Activated naive CD8-positive, alpha-beta T cell treated with anti-CD3 and anti-CD28 coated beads, Interleukin-2, amount 10 ng/mL, durations not matched to agents 7 days and 5 days (primary cell): Measurements from ENCODE around the gene LRCH3. TPM values are rescaled to one million over a fixed set of nuclear protein-coding genes. Genes with fewer than 3 reads are reported as not detected.
"Not testable (repeated sequence)": the region's sequence is repeated elsewhere in the genome, so short reads cannot be mapped to it uniquely, and the experiment has no call there.

Experiments used
- ATAC-seq: fragments of 150-1000 bp; cut with Tn5 transposase; one replicate; pipeline ENCODE4 v1.10.0; 2021; ENCODE audit warnings: low read depth, moderate library complexity
- POLR2A ChIA-PET: fragments of 350-600 bp; sonication (Branson Sonifier 250); formaldehyde crosslinking; loops from one replicate; lab custom pipeline; 2021; ENCODE audit warnings: antibody characterized with exemption; lab: Charles Lee
- DNase-seq: peaks from one replicate; pipeline ENCODE4 v3.0.0; 2021
- H3K27ac Mint-ChIP-seq: one replicate; pipeline ENCODE4 v1.8.0; 2022; ENCODE audit warnings: mild to moderate bottlenecking, mixed read lengths
- H3K27me3 Mint-ChIP-seq: one replicate; pipeline ENCODE4 v1.8.0; 2022; ENCODE audit warnings: mild to moderate bottlenecking, moderate library complexity, mixed read lengths
- H3K36me3 Mint-ChIP-seq: one replicate; pipeline ENCODE4 v1.8.0; 2021; ENCODE audit warnings: mild to moderate bottlenecking, mixed read lengths
- H3K4me1 Mint-ChIP-seq: one replicate; pipeline ENCODE4 v1.8.0; 2021; ENCODE audit warnings: mixed read lengths
- H3K4me3 Mint-ChIP-seq: one replicate; pipeline ENCODE4 v1.8.0; 2022; ENCODE audit warnings: mild to moderate bottlenecking, moderate library complexity, mixed read lengths
- H3K9me3 Mint-ChIP-seq: one replicate; pipeline ENCODE4 v1.8.0; 2021; ENCODE audit warnings: mixed read lengths
- total RNA-seq, 2 experiments: library from RNA; stranded (reverse); gene quantifications; one replicate each; pipeline ENCODE4 v1.2.3, GENCODE V29; 2021

LRCH3 gene
- total RNA-seq, 2 experiments from 2014 or later: 67.1 to 83.4 TPM

DNA sequence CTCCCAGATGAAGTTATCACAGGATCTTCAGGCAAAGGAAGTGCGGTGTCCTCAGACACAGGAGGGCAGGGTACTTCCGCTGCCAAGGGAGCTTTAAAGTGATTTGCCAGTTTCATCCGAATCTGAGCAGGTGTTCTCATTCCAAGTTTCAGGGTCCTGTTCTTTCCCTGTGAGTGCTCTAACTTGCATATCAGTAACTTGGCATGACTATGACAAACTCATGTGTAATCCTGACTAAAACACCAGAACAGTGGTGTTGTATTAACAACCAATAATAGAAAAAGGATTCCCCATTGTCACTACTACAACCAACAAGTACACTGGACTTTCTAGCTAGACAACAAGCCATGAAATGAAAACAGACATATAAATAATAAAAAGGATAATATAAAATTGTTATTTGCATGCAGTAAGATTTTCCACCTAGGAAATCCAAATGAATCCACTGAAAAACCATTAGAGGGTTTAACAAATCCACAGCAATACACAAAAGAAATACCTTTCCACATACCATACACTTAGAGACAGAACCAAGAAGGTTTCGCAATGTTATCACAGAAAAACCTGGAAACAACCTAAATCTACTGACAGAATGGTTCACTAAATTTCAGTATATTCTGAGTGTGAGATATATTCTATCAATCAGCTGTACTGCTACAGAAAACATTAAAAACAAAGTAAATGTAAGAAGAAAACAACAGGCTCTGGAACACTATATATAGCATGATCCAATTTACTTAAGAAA is 118.1 kb downstream of the LRCH3 start:
- no peak overlapping the region for H3K27ac Mint-ChIP-seq
- ATAC-seq (no peak), DNase-seq (no peak)
- no peak overlapping the region for H3K4me3 Mint-ChIP-seq
- H3K4me1 Mint-ChIP-seq: peaks cover 6% of the 10 kb centered on the region
- H3K9me3 Mint-ChIP-seq: no peaks in the 10 kb centered on the region
- POLR2A ChIA-PET: no interaction called here
- H3K36me3 Mint-ChIP-seq: no peaks in the 10 kb centered on the region
- no peaks in the 10 kb centered on the region for H3K27me3 Mint-ChIP-seq

DNA sequence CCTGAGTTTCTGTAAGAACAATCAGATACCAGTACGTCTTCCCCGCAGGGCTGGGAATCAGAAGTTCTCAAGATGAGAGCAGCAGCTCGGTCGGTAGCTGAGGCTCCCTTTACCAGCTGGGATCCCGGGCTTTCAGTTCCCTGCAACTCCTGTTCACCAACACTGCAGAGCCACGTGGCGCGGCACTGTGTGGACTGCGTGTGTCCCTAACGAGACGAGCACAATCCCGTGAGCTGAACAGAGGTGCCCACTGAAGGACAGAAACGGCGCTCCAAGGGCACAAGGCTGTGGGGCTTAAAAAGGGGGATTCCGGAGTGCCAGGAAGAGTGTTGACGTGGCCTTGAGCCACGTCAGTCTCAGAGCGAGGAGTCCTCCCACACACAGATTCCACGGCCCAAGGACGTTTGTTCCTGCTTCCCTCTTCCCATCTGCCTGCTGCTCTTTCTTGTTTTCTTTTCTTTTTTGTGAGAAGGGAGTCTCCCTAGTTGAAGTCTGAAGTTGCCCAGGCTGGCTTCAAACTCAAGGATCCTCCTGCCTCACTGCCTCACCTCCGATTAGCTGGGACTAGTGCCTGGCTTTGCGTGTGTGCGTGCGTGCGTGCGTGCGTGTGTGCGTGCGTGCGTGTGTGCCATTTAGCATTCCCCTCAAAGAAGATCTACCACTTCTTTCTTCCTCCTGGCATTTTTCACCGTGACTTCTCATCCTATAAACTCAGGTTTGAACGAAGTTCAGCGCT is 121.9 kb downstream of the LRCH3 start:
- Mint-ChIP-seq H3K4me1 (no peaks in the 10 kb centered on the region), H3K9me3 (no peaks in the 10 kb centered on the region), H3K4me3 (no peak overlapping the region), H3K36me3 (peaks cover 2% of the 10 kb centered on the region), H3K27me3 (no peaks in the 10 kb centered on the region), H3K27ac (no peak overlapping the region)
- POLR2A ChIA-PET: interaction anchor here (0.5 kb wide), 1 partner anchor 21 kb away, joined by 4 read pairs; no protein-coding TSS in a partner anchor
- ATAC-seq (no peak), DNase-seq (no peak)

DNA sequence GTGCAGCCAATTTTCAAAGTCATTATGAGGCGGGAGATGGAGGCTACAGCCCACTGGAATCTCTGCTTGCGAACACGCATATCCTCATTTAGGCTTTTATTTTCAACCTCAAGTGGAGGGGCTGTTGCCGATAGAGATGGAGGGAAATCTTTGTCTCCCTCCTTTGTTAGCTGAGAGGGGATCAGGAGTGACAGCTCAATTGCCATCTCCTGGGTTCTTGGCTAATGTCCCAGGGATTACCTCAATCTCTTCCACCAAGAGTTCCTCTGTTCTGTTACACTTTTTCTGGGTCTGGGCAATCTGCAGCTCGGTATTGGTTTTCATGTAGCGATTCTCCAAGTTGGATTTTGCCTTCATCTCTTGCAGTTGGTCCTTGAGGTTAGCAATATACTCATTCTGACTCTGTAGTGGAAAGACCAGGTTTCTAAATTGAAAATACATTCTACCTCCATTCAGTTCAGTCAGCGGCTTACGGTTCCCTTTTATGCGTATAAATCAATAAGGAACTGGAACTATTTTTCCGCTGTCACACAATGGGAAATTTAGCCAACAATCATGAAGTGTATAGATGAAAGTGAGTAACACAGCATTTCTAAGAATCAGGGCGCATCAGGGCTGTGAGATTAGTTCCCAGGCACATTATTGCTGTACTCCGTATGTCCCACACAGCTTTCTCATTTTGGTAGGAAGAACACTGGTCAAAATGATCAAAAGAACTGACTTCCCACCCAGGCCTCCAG is 122.8 kb downstream of the LRCH3 start:
- Mint-ChIP-seq H3K4me1 (no peaks in the 10 kb centered on the region), H3K36me3 (peaks cover 2% of the 10 kb centered on the region), H3K4me3 (no peak overlapping the region), H3K9me3 (no peaks in the 10 kb centered on the region), H3K27ac (no peak overlapping the region), H3K27me3 (no peaks in the 10 kb centered on the region)
- no peak for ATAC-seq
- POLR2A ChIA-PET: no interaction called here
- no peak for DNase-seq

DNA sequence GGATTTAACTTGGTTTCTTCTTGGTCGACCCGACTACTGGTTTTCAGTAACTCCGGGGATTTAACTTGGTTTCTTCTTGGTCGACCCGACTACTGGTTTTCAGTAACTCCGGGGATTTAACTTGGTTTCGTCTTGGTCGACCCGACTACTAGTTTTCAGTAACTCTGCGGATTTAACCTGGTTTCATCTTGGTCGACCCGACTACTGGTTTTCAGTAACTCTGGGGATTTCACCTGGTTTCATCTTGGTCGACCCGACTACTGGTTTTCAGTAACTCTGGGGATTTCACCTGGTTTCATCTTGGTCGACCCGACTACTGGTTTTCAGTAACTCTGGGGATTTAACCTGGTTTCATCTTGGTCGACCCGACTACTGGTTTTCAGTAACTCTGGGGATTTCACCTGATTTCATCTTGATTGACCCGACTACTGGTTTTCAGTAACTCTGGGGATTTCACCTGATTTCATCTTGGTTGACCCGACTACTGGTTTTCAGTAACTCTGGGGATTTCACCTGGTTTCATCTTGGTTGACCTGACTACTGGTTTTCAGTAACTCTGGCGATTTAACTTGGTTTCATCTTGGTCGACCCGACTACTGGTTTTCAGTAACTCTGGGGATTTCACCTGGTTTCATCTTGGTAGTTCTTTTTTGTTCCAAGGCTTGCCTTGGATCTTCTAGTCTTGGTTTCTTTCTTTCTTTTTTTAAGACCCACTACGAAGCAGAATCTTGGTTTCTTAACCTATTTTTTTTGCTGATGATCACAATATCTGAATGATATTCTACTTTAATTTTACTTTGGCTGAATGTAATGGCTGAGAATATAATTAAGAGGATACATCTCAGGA is 130.6 kb downstream of the LRCH3 start:
- ATAC-seq, H3K4me1 Mint-ChIP-seq, DNase-seq, H3K27me3 Mint-ChIP-seq, H3K9me3 Mint-ChIP-seq, POLR2A ChIA-PET, H3K4me3 Mint-ChIP-seq, H3K36me3 Mint-ChIP-seq, H3K27ac Mint-ChIP-seq: not testable (repeated sequence)

DNA sequence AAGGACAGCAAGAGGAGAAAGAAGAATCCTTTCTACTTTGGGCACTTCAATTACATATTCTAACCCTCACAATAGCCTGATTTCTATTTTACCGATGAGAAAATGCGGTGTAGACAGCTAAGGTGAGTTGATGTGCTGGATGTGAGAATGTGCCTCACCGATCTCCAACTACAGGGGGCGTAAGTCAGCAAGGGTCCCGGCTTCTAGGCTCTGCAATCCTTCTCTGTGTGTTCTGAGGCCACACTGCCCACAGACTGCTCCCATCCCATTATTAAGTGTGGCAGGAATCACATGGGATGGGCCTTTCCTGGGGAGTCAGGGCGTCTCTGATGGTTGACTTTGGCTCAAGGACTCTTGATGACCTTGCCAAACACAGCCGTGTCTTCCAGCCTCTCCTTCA is 135.4 kb downstream of the LRCH3 start:
- Mint-ChIP-seq H3K4me3 (no peak overlapping the region), H3K4me1 (no peaks in the 10 kb centered on the region), H3K27ac (no peak overlapping the region), H3K9me3 (no peaks in the 10 kb centered on the region), H3K27me3 (no peaks in the 10 kb centered on the region), H3K36me3 (peaks cover 14% of the 10 kb centered on the region)
- DNase-seq: no peak
- POLR2A ChIA-PET: no interaction called here
- ATAC-seq: no peak

DNA sequence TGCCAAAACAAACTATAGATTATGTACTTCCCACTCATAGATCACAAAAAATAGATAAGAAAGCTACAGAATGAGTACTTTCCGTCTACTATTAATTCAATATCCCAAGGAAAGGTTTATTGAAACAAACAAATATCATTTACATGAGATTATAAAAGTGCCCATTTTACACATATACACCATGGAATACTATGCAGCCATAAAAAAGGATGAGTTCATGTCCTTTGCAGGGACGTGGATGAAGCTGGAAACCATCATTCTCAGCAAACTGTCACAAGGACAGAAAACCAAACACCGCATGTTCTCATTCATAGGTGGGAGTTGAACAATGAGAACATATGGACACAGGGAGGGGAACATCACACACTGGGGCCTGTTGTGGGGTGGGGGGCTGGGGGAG is 136.5 kb downstream of the LRCH3 start:
- H3K36me3 Mint-ChIP-seq: peaks cover 11% of the 10 kb centered on the region

DNA sequence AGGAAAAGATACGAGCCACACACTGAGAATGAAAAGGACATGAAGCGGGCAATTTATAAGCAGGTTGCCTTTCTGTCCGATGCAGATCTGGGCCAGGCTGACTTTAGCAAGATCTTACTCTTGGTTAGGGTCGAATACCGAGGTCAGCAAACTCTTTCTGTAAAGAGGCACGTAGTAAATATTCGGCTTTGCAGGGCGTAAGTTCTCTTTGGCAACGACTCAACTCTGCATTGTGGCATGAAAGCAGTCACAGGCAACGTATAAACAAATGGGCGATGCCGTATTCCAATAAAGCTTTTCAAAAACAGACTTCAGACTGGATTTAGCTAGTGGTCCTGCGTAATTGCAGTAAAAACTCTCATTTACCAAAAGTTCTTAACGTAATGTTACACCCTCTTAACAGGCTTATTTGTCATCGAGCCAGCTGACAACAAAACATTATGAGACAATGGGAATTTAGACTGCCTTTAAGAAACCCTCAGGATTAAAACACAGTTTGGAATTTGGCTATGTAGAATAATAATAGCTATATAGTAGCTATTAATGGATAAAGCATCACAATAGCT is 145.8 kb downstream of the LRCH3 start:
- Mint-ChIP-seq H3K9me3 (no peaks in the 10 kb centered on the region), H3K27me3 (no peaks in the 10 kb centered on the region), H3K4me3 (no peak overlapping the region), H3K27ac (no peak overlapping the region), H3K36me3 (no peaks in the 10 kb centered on the region), H3K4me1 (peaks cover 4% of the 10 kb centered on the region)
- DNase-seq (no peak), ATAC-seq (no peak)
- POLR2A ChIA-PET: no interaction called here

More for the DNA sequence above, 136.5 kb downstream of the LRCH3 start:
- H3K4me3 Mint-ChIP-seq, POLR2A ChIA-PET, H3K9me3 Mint-ChIP-seq, DNase-seq, H3K4me1 Mint-ChIP-seq, ATAC-seq, H3K27ac Mint-ChIP-seq, H3K27me3 Mint-ChIP-seq: not testable (repeated sequence)

Other genes starting within 250 kb of the LRCH3 start
- gene BDH1, start 235.3 kb upstream of the LRCH3 start, total RNA-seq: 100 to 1,000 TPM; 108 to 114 TPM
- 10 to 100 TPM; 55.1 to 55.8 TPM for gene RUBCN, start 54.4 kb upstream of the LRCH3 start, total RNA-seq
- 10 to 100 TPM; 38.0 to 48.8 TPM for gene FYTTD1, start 41.4 kb upstream of the LRCH3 start, total RNA-seq
- 1,000 to 10,000 TPM; 1,037 to 1,049 TPM for gene RPL35A, start 158.9 kb downstream of the LRCH3 start, total RNA-seq
- 1 to 10 TPM; 7.9 to 8.2 TPM for gene LMLN, start 169.0 kb downstream of the LRCH3 start, total RNA-seq